Measurements from ENCODE around the gene SNRNP200. TPM values are rescaled to one million over a fixed set of nuclear protein-coding genes. Genes with fewer than 3 reads are reported as not detected.
"Not testable (repeated sequence)": the region's sequence is repeated elsewhere in the genome, so short reads cannot be mapped to it uniquely, and the experiment has no call there.

The SNRNP200 gene
- total RNA-seq, 1 donor from 2014 or later, result 64.1 TPM

DNA sequence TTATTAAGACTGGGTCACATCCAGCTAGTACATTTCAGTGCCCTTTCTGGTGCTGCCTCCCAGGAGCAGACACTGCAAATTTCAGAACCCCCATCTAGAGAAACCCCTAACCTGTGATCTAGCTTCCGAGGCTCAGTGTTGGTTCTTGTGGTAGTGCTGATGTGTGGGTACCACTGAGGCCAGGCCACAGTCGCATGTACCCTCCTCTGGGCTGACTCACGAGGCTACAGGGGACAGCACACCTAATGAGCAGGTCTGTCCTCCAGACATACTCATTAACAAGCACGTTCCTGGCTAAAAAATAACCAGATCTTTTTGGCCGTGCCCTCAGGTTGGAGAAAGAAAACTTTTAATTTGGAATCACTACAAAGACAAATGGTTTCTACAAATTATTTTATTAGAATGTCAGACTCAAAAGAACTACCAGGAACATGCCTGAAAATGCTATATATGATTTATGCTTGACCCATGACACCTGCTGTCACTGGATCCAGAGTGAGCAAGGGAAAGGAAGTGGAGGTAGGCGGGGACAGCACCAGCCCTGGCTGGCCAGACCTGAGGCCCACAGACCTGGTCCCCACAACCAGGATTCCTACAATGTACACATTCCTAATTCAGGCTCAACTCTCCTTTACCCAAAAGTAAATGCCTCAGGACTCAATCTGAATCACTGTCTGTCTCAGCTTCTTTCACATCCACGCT is 30.8 kb downstream of the SNRNP200 start:
- DNase-seq (ENCODE audit: low read depth, low spot score), result no peak

- no peak for DNase-seq (ENCODE audit: low read depth, low spot score)
Observed at GRCh38 chr2:96273763-96274162, 31.6 kb downstream of the SNRNP200 start.

DNA sequence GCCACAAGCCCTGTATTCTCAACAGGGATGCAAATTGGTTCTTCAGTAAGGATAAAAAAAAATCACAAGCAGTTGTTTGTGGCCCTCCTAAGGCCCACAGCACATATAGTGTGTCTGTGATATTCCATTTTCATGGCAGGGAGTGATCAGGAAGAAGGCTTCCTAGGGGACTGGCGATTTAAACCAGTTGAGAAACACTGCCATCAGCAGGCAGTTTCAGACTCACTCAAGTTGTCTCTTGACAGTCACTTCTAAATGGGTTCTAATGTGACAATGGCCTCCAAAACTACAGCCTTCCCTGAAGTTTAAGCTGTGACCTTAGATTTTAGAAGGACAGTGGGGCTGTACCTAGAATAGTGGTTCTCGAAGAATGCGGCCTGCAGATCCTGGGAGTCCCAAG is 33.4 kb downstream of the SNRNP200 start:
- DNase-seq (ENCODE audit: low read depth, low spot score), result no peak

DNA sequence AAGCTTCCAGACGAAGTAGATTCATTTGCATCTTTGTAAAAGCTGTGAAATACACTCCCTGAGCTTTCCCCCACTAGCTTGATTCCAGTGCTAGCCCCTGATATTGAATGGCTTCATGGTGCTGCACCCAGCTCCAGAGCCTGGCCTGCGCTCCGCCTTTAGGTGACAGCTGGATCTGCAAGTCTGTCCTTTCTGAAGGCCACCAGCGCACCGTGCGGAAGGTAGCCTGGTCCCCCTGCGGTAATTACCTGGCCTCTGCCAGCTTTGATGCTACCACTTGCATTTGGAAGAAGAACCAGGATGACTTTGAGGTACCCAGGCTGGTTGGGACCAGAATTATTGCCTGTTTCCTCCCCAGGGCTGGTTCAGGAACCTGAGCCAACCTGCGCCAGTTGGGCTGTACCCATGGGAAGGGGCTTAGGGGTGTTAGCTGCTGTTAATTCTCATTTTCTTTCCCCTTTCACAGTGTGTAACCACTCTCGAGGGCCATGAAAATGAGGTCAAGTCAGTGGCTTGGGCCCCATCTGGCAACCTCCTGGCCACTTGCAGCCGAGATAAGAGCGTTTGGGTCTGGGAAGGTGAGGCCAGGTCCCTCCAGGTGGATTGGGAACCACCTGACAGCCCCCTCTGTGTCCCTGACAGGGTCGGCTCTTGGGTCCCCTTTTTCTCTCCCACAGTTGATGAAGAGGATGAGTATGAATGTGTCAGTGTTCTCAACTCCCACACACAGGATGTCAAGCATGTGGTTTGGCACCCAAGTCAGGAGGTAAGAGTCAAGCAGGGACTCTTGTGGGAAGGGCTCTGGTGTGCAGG is 38.0 kb downstream of the SNRNP200 start:
- DNase-seq (ENCODE audit: low read depth, low spot score), result no peak

GRCh38 chr2:96265840-96266679 is 39.3 kb downstream of the SNRNP200 start, which contains the start of the genes CIAO1 and TMEM127:
CIAO1 (plus strand) TSS chr2:96266225; CDS start chr2:96266351, 126 bp downstream.
TMEM127 (minus strand) TSS chr2:96265997; CDS start chr2:96265381, 616 bp downstream.
- peak; percentile 93 for DNase-seq (ENCODE audit: low read depth, low spot score)

DNA sequence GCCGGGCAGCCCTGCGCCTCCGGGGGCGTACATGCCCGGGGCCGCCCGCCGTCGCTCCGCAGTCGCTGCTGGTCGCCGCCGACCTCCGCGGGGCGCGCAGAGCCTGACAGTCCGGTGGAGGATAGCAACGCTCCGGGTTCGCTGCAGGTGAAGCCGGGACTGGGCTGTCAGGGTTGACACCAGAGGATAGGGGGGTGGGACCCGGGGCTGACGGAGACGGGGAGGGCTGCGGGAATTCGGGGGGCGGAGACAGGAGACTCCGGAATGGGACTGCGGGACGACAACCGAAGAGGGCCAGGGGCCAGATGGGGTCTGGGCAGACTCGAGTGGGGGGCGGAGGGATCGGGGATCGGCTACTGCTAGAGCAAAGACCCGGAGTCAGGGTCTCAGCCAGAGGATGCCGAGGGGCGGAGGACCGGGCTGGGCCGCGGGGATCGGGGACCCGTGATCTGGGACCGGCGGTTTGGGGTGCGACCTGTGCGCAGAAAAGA is 40.0 kb downstream of the SNRNP200 start:
- DNase-seq (ENCODE audit: low read depth, low spot score), result no peak

DNA sequence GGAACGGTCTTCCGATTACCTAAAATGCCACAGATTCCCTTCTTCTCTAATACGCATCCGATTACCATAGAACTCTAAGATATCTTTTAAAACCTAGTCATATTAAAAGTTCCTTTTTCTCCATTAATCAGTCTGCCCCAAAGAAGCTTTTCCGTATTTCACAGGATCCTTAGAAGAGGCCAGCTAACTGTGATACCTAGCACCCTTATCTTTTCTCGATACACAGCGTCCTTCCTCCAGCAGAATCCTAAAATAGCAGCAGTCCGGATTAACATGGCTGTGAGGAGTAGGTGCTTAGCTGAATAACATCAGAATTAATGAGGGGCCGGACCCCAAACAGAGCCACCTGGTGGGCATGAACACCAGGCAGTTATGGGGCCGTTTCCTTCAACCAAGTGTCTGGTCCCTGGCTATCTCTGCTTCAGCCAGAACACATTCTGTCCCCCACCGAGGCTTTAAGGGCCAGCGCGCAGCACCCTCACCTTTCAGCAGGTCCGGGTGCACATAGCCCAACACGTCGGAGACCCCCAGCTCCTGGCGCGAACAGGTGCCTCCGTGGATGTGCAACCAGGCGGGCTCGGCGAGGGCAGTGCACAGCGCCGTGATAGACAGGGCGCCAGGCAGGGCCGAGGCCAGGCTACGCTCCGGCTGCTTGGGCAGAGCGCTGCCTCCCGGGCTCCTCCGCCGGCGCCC is 40.5 kb downstream of the SNRNP200 start:
- no peak for DNase-seq (ENCODE audit: low read depth, low spot score)

DNA sequence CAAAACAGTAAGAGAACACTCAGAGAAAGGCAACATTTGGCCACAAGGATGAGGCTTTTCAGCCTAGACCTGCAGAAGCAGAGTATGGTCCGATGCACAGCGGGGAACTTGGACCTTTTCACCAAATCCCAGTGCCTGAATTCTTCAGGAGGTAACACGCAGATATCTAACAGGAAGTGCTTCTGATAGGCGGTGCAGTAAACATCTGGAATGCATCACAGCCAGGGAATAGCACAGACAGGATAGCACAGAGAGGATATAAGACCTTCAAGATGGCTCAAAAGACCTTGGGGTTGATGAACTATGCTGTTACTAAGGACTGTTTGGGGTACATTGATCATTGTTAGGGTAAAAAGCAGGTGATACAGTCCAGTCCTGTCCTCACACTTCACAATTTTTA is 41.3 kb downstream of the SNRNP200 start:
- no peak for DNase-seq (ENCODE audit: low read depth, low spot score)

- DNase-seq (ENCODE audit: low read depth, low spot score), result no peak
Observed at GRCh38 chr2:96262306-96262705, 43.0 kb downstream of the SNRNP200 start.

DNA sequence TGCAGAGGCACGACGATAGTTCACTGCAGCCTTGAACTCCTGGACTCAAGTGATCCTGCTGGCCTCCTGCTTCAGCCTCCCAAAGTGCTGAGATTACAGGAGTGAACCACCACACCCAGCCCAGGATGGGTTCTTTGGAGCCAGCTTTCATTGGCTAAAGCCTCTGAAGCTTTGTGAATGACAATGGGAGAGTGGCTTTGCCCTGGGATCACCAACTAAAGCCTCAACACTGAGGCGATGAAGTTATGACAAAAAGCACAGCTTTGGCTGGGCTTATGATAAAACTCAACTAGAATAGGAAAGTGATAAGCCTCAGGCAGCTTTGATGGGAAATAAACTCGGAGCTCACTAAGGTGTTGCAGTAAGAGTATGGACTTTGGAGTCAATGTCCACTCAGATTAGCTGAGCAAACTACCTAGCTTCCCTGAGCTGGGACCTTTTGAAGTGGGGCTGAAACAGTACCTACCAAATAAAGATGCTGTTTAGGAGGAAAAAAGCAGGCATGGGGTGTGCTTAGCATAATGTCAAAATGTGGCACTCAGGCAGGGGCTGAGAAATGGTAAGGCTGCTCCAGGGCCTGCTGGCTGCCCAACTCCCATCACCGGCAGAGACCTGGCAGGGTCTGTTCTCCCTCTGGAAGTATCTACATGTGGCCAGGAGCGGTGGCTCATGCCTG is 43.9 kb downstream of the SNRNP200 start:
- DNase-seq (ENCODE audit: low read depth, low spot score), result no peak

DNA sequence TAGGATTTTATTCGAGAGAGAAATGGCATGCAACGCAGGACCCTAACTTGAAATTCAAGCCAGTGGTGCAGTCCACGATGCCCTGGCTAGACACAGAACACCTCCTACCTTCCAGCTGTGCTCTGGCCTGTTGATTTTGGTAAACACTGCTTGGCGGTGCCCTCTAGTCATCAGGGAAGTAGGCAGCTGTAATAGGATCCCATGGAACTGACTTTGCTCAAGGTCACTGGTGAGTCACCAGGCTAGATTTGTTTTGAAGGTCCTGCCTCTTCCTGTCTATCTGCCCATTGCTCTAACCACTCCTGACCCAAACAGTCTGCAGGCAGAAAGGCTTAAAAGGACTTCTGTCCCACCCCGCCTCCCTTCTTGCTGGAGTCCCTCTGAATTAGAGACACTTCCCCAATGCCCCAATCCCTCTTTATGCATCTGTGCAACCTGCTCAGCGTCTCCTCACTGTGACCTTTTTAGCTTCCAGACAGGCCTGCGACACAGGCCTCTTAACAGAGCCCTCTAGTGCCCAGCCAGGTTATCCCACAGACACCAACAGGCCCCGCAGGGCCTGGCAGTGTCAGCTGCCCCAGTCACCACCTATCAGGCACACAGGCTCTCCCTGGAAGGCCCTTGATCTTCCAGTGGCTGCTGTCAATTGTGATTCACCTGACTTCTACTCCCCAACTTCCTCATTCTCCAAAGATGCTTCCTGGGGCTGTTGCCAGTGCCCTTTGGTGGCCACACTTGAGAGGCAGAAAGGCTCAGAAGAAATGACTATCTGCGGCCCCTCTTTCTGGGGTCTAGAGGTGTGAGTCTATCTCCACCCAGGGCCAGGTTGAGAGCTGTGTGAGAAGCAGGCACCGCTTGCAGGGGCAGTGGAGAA is 44.7 kb downstream of the SNRNP200 start:
- DNase-seq (ENCODE audit: low read depth, low spot score), result peak; percentile 72

GRCh38 chr2:96259497-96259921 is 45.8 kb downstream of the SNRNP200 start:
- DNase-seq (ENCODE audit: low read depth, low spot score), result no peak

DNA sequence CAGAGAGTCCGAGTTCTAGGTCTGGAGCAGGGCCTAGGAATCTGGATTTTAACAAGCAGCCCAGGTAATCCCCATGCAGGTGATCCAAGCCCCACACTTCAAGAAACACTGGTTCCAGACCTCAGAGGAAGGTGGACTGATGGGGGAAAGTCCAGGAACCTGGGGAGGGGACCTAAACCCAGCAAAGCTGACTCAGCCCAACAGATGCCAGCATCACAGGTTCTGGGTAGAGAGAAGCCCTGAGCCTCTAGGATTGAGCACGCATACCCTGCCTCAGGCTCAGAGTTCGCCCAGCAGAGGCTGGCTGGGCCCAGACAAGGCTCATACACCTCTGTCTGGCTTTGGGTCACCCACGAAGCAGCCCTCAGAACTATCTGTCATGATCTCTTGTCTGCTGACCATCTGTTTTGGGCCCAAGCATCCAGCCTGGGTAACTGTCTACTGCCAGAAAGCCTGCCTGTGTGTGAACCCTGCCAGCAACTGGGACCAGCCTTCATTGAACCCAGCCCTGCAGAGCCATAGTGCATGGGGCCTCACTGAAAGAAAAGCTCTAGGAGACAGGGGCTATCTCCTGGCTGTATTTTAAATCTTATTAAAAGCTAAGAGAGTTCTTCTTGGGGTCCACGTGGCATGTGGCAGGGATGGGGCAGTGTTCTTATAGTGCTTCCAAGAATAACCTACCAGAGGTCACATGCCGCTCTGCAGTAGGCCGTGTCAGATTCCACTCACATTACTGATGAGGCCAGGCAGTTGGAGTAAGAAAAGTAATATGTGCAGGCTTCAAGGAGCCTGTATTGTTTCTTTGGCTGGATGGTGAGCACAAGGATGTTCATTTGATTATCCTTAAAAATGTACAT is 47.0 kb downstream of the SNRNP200 start:
- no peak for DNase-seq (ENCODE audit: low read depth, low spot score)

GRCh38 chr2:96257744-96258143 is 47.6 kb downstream of the SNRNP200 start:
- DNase-seq (ENCODE audit: low read depth, low spot score), result not testable (repeated sequence)

GRCh38 chr2:96256611-96257113 is 48.7 kb downstream of the SNRNP200 start:
- no peak for DNase-seq (ENCODE audit: low read depth, low spot score)

GRCh38 chr2:96254571-96254970 is 50.8 kb downstream of the SNRNP200 start:
- DNase-seq (ENCODE audit: low read depth, low spot score), result peak; percentile 48

DNA sequence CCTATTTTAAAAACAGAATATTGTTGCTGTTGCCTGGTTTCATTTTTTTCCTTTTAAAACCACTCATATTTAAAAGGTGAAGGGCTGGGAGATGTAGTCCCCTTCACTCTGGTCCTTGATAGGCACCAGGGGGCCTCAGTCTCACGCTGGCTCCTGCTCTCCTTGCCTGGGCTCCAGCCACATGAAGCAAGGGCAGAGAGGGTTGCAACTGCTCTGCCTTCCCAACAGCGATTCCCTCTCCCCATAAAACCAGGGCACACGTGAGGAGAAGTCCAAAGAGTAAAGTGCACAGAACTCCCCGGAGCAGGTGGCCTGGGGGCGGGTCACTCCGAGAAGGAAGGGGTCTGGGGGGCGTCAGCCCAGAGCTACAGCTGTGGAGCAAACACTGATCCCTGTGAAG is 52.3 kb downstream of the SNRNP200 start:
- DNase-seq (ENCODE audit: low read depth, low spot score), result no peak

DNA sequence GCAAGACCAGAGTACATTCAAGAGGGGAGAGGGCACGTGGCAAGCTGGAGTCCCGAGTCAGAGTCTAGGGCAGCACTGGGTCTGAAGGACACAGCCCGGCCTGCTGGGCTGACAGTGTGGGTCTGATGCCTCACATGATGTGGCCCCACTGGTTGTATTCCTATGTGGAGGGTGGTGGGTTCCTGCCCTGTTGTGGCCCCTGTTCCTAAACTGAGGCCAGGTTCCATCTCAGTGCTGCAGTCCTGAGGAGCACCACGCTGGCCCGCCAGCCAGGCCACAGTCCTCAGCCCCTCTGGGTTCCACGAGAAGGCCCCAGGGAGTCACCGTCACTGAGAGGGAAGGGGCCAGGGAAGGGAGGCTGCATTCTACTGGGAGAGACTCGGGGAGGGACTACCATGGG is 52.8 kb downstream of the SNRNP200 start:
- DNase-seq (ENCODE audit: low read depth, low spot score), result no peak

Data from pulmonary artery endothelial cell (primary cell).